Colonic mucosa (tissue), 4 donors: ENCODE measurements around the gene TRIM43B. TPM values are rescaled to one million over a fixed set of nuclear protein-coding genes. Genes with fewer than 3 reads are reported as not detected.
"Not testable (repeated sequence)": the region's sequence is repeated elsewhere in the genome, so short reads cannot be mapped to it uniquely, and the experiment has no call there.

Source experiments
- DNase-seq: peaks from one replicate; pipeline ENCODE4 v3.0.0-alpha.2; 2020
- H3K27ac ChIP-seq: fragments of 200-600 bp; one replicate; pipeline ENCODE4 v1.8.0; 2021
- H3K27me3 ChIP-seq: fragments of 200-600 bp; one replicate; pipeline ENCODE4 v1.8.0; 2021
- H3K36me3 ChIP-seq: fragments of 200-600 bp; one replicate; pipeline ENCODE4 v1.8.0; 2021
- H3K4me1 ChIP-seq: fragments of 200-600 bp; one replicate; pipeline ENCODE4 v1.8.0; 2021; ENCODE audit warnings: mild to moderate bottlenecking
- H3K4me3 ChIP-seq: fragments of 200-600 bp; one replicate; pipeline ENCODE4 v1.8.0; 2021
- H3K9ac ChIP-seq, 2 donors: one replicate each; pipeline ENCODE4 v1.7.0; 2013; ENCODE audit warnings: control low read depth in 2 of 2, low read depth in 2 of 2, low read length in 2 of 2
- H3K9me3 ChIP-seq: fragments of 200-600 bp; one replicate; pipeline ENCODE4 v1.8.0; 2021
- CTCF ChIP-seq: fragments of 200-600 bp; IDR thresholded peaks from one replicate; pipeline ENCODE4 v1.8.0; 2022; ENCODE audit warnings: antibody characterized with exemption, mild to moderate bottlenecking
- intact Hi-C: fragments of 100-400 bp; cut with DNase I; formaldehyde crosslinking; loops from one replicate; pipeline ENCODE4 v1.14.1; 2022
- total RNA-seq, 2 donors: library from RNA; stranded (reverse); fragmentation: NEBNext Ultra II Directional in 1 of 2; extraction: Animal tissue kit (Norgen Biotek cat#: 25700) in 1 of 2; gene quantifications; one replicate each; pipeline ENCODE4 v1.2.1, GENCODE V29; 2021
- donor health status: healthy.
- donor health status: DM: no; HTN: no; CAD: no.
- donor health status: DM: no; HTN: no; CAD: no.

TRIM43B gene
- total RNA-seq, 2 donors from 2014 or later = not detected

GRCh38 chr2:95524195-95524594 is 39.6 kb upstream of the TRIM43B start:
- H3K4me1 ChIP-seq = no peaks in the 10 kb centered on the region
- no peak for TF ChIP-seq CTCF
- DNase-seq = no peak
- no peaks in the 10 kb centered on the region for H3K27me3 ChIP-seq
- no peaks in the 10 kb centered on the region for H3K9me3 ChIP-seq
- H3K9ac ChIP-seq = no peak overlapping the region
- H3K4me3 ChIP-seq = no peak overlapping the region
- H3K36me3 ChIP-seq = no peaks in the 10 kb centered on the region
- no peak overlapping the region for H3K27ac ChIP-seq
- intact Hi-C loops = no loop called here

GRCh38 chr2:95514718-95515117 is 30.2 kb upstream of the TRIM43B start:
- no peaks in the 10 kb centered on the region for H3K36me3 ChIP-seq
- no peak for DNase-seq
- intact Hi-C loops = no loop called here

GRCh38 chr2:95514226-95514625 is 29.7 kb upstream of the TRIM43B start:
- H3K27me3 ChIP-seq, H3K4me1 ChIP-seq, H3K9me3 ChIP-seq, H3K27ac ChIP-seq, intact Hi-C loops, DNase-seq, H3K36me3 ChIP-seq, H3K4me3 ChIP-seq, H3K9ac ChIP-seq: not testable (repeated sequence)

More at GRCh38 chr2:95514718-95515117, 30.2 kb upstream of the TRIM43B start:
- Histone ChIP-seq H3K27ac (no peak overlapping the region), H3K4me1 (no peaks in the 10 kb centered on the region), H3K27me3 (no peaks in the 10 kb centered on the region), H3K4me3 (no peak overlapping the region), H3K9ac (no peak overlapping the region), H3K9me3 (no peaks in the 10 kb centered on the region)
- TF ChIP-seq CTCF = no peak

- no peak overlapping the region for H3K4me3 ChIP-seq
- no peaks in the 10 kb centered on the region for H3K36me3 ChIP-seq
- H3K9me3 ChIP-seq = no peaks in the 10 kb centered on the region
- no peaks in the 10 kb centered on the region for H3K4me1 ChIP-seq
- no peak overlapping the region for H3K9ac ChIP-seq
- DNase-seq = no peak
- H3K27ac ChIP-seq = no peak overlapping the region
- intact Hi-C loops = no loop called here
- no peak for TF ChIP-seq CTCF
- H3K27me3 ChIP-seq = no peaks in the 10 kb centered on the region
Observed at GRCh38 chr2:95509408-95509807, 24.9 kb upstream of the TRIM43B start.

GRCh38 chr2:95505222-95505621 is 20.7 kb upstream of the TRIM43B start:
- no peak overlapping the region for H3K4me3 ChIP-seq
- no peaks in the 10 kb centered on the region for H3K9me3 ChIP-seq
- TF ChIP-seq CTCF = no peak
- no peaks in the 10 kb centered on the region for H3K36me3 ChIP-seq
- no peaks in the 10 kb centered on the region for H3K27me3 ChIP-seq
- H3K9ac ChIP-seq = no peak overlapping the region
- no peak overlapping the region for H3K27ac ChIP-seq
- intact Hi-C loops = no loop called here
- DNase-seq = no peak
- H3K4me1 ChIP-seq = no peaks in the 10 kb centered on the region

GRCh38 chr2:95500854-95501253 is 16.3 kb upstream of the TRIM43B start:
- Histone ChIP-seq H3K27me3 (no peaks in the 10 kb centered on the region), H3K9me3 (no peaks in the 10 kb centered on the region), H3K4me1 (no peaks in the 10 kb centered on the region), H3K9ac (no peak overlapping the region), H3K36me3 (no peaks in the 10 kb centered on the region), H3K27ac (no peak overlapping the region), H3K4me3 (no peak overlapping the region)
- no peak for TF ChIP-seq CTCF
- no peak for DNase-seq
- intact Hi-C loops = no loop called here

GRCh38 chr2:95492076-95492475 is 7.5 kb upstream of the TRIM43B start:
- H3K4me1 ChIP-seq, H3K9me3 ChIP-seq, H3K27me3 ChIP-seq, H3K27ac ChIP-seq, H3K4me3 ChIP-seq, DNase-seq, H3K36me3 ChIP-seq, intact Hi-C loops, H3K9ac ChIP-seq: not testable (repeated sequence)

GRCh38 chr2:95475025-95475424 is 9.5 kb downstream of the TRIM43B start:
- H3K27me3 ChIP-seq, H3K9ac ChIP-seq, H3K4me1 ChIP-seq, DNase-seq, H3K36me3 ChIP-seq, H3K9me3 ChIP-seq, H3K27ac ChIP-seq, intact Hi-C loops, H3K4me3 ChIP-seq: not testable (repeated sequence)

GRCh38 chr2:95467984-95468383 is 16.6 kb downstream of the TRIM43B start:
- H3K27ac ChIP-seq, H3K9ac ChIP-seq, DNase-seq, H3K4me3 ChIP-seq, intact Hi-C loops, H3K9me3 ChIP-seq, H3K36me3 ChIP-seq, H3K4me1 ChIP-seq, H3K27me3 ChIP-seq: not testable (repeated sequence)
